ENCODE measurements around the gene DNASE1L2.

The DNASE1L2 gene

GRCh38 chr16:2235234-2235651 is 1.0 kb upstream of the DNASE1L2 start:
- H3K4me1 ChIP-seq = no peaks in the 10 kb centered on the region
- H3K27me3 ChIP-seq = no peaks in the 10 kb centered on the region
- no peak for DNase-seq
- H3K4me3 ChIP-seq (ENCODE audit: low read depth, low read length) = no peak overlapping the region
- peaks cover 52% of the 10 kb centered on the region for H3K36me3 ChIP-seq
- TF ChIP-seq CTCF (IDR thresholded peaks at IDR 0.05; ENCODE audit: low read depth, low read length) = no peak
- H3K9me3 ChIP-seq = no peaks in the 10 kb centered on the region

GRCh38 chr16:2235695-2236336 is 428 bp upstream of the DNASE1L2 start:
- Histone ChIP-seq H3K36me3 (peaks cover 47% of the 10 kb centered on the region), H3K4me3 (ENCODE audit: low read depth, low read length) (no peak overlapping the region)
- no peak for DNase-seq

GRCh38 chr16:2237102-2237482 is 848 bp downstream of the DNASE1L2 start:
- no peaks in the 10 kb centered on the region for H3K9me3 ChIP-seq
- no peaks in the 10 kb centered on the region for H3K4me1 ChIP-seq
- H3K4me3 ChIP-seq (ENCODE audit: low read depth, low read length) = no peak overlapping the region
- peaks cover 35% of the 10 kb centered on the region for H3K36me3 ChIP-seq
- TF ChIP-seq CTCF (IDR thresholded peaks at IDR 0.05; ENCODE audit: low read depth, low read length) = no peak
- no peaks in the 10 kb centered on the region for H3K27me3 ChIP-seq
- DNase-seq = no peak

More at GRCh38 chr16:2235695-2236336, 428 bp upstream of the DNASE1L2 start:
- no peaks in the 10 kb centered on the region for H3K4me1 ChIP-seq
- TF ChIP-seq CTCF (IDR thresholded peaks at IDR 0.05; ENCODE audit: low read depth, low read length) = no peak
- H3K27me3 ChIP-seq = no peaks in the 10 kb centered on the region
- no peaks in the 10 kb centered on the region for H3K9me3 ChIP-seq

- H3K27me3 ChIP-seq = no peaks in the 10 kb centered on the region
- H3K4me1 ChIP-seq = no peaks in the 10 kb centered on the region
- peaks cover 35% of the 10 kb centered on the region for H3K36me3 ChIP-seq
- no peak overlapping the region for H3K4me3 ChIP-seq (ENCODE audit: low read depth, low read length)
- no peak for TF ChIP-seq CTCF (IDR thresholded peaks at IDR 0.05; ENCODE audit: low read depth, low read length)
- no peaks in the 10 kb centered on the region for H3K9me3 ChIP-seq
- DNase-seq = no peak
These were observed 1.4 kb downstream of the DNASE1L2 start for GRCh38 chr16:2237493-2238149.

- no peak for DNase-seq
- TF ChIP-seq CTCF (IDR thresholded peaks at IDR 0.05; ENCODE audit: low read depth, low read length) = no peak
- Histone ChIP-seq H3K36me3 (peaks cover 35% of the 10 kb centered on the region), H3K4me3 (ENCODE audit: low read depth, low read length) (no peak overlapping the region), H3K9me3 (no peaks in the 10 kb centered on the region), H3K27me3 (no peaks in the 10 kb centered on the region), H3K4me1 (no peaks in the 10 kb centered on the region)
These were observed 2.0 kb downstream of the DNASE1L2 start for GRCh38 chr16:2238150-2238837.
